ENCODE measurements around the gene PTGER1.
"Not testable (repeated sequence)": the region's sequence is repeated elsewhere in the genome, so short reads cannot be mapped to it uniquely, and the experiment has no call there.

The PTGER1 gene, protein sequence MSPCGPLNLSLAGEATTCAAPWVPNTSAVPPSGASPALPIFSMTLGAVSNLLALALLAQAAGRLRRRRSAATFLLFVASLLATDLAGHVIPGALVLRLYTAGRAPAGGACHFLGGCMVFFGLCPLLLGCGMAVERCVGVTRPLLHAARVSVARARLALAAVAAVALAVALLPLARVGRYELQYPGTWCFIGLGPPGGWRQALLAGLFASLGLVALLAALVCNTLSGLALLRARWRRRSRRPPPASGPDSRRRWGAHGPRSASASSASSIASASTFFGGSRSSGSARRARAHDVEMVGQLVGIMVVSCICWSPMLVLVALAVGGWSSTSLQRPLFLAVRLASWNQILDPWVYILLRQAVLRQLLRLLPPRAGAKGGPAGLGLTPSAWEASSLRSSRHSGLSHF

DNA sequence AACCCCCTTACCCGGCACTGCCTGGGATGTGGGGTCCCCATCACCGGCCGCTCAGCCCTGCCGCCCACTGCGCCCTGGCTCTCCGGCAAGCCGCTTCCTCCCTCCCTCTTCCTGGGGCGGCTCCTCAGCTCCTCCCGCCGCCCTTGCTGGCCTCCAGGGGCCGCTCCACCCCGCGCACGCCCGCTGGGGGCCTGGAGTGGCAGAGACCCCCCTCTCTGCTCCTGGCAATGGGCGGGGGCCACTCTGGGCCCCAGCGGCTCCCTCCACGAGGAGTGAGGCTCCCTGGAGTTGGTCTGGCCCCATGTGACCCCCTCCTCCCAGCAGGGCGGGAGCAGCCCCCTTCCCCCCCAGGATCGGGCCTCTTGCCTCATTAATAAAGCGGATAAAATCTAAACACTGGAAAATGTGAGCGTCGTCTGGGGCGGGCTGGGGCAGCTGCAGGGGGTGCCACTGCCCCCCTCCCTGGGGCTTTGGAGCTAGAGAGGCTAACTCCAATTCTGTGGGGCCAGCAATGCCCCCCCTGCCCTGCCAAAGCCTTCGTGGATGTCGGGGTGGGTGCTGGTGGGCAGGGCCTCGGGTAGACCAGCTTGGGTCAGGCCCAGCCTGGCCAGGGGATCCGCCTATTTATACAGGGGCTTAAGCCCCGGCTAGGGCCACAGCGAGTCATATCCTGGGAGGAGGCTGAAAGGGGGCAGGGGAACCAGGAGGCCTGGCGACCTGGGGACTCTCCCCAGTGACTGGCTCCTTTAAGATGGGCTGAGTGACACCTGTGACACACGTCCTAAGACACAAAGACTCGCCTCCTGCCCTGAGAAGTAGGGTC lies at the start of gene PTGER1:
TSS of gene PTGER1 (minus strand) at position 104 of the 823 bp plus-strand sequence. CDS start 1,034 bp downstream, outside the sequence.
- DNase-seq (ENCODE audit: low spot score): no peak

- DNase-seq (ENCODE audit: low spot score): no peak
These were observed 45.4 kb upstream of the PTGER1 start for GRCh38 chr19:14520543-14520942.

GRCh38 chr19:14519860-14520407 lies 44.8 kb upstream of the PTGER1 start:
- peak; percentile 94 for DNase-seq (ENCODE audit: low spot score)

- DNase-seq (ENCODE audit: low spot score): no peak
These were observed 44.2 kb upstream of the PTGER1 start for GRCh38 chr19:14519245-14519859.

DNA sequence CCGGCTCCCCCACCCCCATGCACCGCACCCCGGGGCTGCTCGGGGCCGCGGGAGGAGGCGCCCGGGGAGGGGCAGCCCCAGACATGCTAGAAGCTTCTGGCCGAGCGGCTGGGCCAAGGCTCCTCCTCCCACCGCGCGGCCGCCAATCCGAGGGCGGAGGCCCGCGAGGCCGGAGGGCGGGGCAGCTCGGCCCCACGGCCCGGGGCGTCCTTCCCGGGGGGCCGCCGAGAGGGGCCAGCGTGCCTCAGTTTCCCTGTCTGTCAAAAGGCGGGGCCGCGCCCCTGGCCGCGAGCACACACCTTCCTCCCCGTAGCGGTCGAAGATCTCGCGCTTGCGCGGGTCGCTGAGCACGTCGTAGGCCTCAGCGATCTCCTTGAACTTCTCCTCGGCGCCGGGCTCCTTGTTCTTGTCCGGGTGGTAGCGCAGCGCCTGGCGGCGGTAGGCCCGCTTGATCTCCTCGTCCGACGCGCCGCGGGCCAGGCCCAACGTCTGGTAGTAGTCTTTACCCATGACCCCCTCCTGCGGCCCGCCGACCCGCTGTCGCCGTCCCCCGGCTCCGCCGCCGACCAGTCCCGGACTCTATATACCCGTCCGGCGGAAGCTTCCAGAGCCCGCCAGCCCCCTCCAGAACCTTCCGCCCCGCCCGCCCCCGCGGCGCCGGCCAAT lies 42.8 kb upstream of the PTGER1 start, which contains the start of gene DNAJB1:
TSS of gene DNAJB1 (minus strand) at position 558 of the 666 bp plus-strand sequence. CDS start at position 510, 48 bp downstream.
- no peak for DNase-seq (ENCODE audit: low spot score)

DNA sequence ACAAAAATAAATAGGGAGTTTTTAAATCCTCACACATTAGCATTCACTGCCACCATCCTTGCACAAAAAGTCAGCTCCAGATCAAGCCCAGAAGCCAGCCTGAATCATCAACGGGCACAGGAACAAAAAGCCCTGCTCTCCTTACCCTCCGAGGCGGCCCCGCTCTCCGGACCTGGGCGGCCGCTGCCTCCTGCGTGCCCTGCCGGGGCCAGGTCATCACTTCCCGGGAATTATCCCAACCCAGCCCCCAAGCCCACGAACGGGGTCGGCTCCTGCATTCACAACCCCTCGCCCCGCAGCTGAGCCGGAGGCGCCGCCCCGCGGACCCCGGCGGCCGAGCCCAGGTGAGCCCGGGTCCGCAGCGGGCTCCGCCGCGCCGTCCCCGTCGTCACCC lies 42.3 kb upstream of the PTGER1 start:
- DNase-seq (ENCODE audit: low spot score): no peak

GRCh38 chr19:14516746-14517438 lies 41.7 kb upstream of the PTGER1 start:
- DNase-seq (ENCODE audit: low spot score): no peak

- DNase-seq (ENCODE audit: low spot score): no peak
These were observed 40.9 kb upstream of the PTGER1 start for GRCh38 chr19:14516048-14516534.

DNA sequence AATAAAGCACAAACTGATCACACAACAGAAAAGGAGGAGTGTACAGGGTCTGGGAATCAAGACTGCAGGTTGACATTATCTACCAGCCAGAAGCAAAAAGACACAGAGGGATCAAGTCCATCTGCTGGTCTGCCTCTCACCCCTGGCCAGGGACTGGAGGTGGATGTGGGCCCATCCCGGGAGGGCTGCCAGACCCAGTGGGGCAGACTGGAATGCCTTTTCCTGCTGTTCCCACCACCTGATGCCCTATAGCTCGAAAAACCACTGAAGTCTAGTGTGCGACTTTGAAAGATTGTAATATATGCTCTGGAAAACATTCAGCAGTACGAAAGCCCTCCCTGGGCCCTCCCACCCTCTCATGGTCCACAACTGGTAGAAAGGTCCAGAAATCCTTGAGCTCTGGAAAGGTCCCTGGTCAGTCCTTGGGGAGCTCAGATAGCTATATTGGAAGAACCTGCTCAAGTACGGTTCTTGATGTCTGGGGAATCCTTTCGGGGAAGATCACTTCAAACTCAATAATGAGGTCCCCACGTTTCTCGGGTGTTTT lies 40.4 kb upstream of the PTGER1 start:
- no peak for DNase-seq (ENCODE audit: low spot score)

GRCh38 chr19:14514215-14514863 lies 39.2 kb upstream of the PTGER1 start:
- no peak for DNase-seq (ENCODE audit: low spot score)

- no peak for DNase-seq (ENCODE audit: low spot score)
These were observed 37.3 kb upstream of the PTGER1 start for GRCh38 chr19:14512406-14512961.

GRCh38 chr19:14511229-14511593 lies 36.1 kb upstream of the PTGER1 start:
- no peak for DNase-seq (ENCODE audit: low spot score)

GRCh38 chr19:14510311-14511228 lies 35.4 kb upstream of the PTGER1 start:
- no peak for DNase-seq (ENCODE audit: low spot score)

- no peak for DNase-seq (ENCODE audit: low spot score)
These were observed 32.8 kb upstream of the PTGER1 start for GRCh38 chr19:14507704-14508542.

GRCh38 chr19:14505488-14506239 lies 30.5 kb upstream of the PTGER1 start:
- DNase-seq (ENCODE audit: low spot score): no peak

- not testable (repeated sequence) for DNase-seq (ENCODE audit: low spot score)
These were observed 29.4 kb upstream of the PTGER1 start for GRCh38 chr19:14504575-14504974.

DNA sequence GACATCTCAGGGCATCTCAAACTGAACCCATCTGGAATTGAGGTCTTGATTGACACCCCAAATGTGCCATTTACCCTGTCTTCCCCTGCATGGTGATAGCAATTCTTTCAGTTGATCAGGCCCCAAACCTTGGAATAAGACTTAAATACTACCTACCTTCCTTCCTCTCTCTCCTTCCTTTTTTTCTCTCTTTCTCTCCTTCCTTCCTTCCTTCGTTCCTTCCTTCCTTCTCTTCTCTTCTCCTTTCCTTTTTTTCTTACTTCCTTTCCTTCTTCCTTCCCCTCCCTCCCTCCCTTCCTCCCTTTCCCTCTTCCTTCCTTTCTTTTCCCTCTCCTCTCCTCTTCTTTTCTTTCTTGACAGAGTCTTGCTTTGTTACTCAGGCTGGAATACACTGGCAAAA lies 28.1 kb upstream of the PTGER1 start:
- no peak for DNase-seq (ENCODE audit: low spot score)

Measured in COLO829 (cell line).